ENCODE measurements around the gene KRT15.

The KRT15 gene

GRCh38 chr17:41523225-41523593, 4.5 kb upstream of the KRT15 start:
- no peak for DNase-seq

DNA sequence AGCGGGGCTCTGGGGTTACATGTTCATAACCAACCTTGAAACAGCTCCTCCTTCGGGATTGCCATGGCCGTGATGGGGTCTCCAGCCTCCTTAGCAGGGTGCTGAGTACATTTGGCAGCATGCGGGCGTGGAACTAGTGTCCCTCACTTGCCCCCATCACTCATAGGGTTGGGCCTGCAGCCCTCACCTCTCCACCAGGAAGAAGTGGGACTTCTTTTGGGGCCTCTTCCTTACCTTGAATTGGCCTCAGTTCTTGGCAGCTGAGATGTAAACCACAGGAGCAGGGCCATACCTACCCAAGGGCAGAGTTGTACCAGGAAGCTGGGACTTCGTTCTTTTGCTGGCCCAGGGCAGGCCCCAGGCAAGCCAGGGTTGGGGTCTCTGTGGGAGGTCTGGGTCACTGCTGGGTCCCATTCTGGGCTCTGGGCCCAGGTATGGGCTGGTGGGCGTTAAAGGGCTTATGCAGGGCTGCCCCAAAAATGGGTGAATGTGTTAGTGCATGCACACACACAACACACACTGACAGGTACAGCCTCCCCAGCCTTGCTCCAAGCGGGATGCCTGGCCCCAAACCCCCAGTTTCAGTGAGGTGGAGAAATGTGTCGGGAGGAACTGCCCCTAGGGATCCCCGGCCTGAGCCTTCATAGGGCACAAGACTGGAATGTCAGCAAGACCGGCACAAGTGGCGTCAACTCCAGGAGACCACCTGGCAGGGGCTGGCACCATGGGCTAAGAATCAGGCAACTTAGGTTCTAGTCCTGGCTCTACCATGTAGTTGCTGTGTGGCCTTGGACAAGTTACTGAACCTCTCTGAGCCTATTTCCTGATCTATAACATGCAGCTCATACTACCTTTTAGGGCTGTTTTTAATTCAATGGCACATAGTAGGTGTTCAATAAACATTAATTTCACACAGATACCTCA, 3.9 kb upstream of the KRT15 start:
- no peak for DNase-seq

DNA sequence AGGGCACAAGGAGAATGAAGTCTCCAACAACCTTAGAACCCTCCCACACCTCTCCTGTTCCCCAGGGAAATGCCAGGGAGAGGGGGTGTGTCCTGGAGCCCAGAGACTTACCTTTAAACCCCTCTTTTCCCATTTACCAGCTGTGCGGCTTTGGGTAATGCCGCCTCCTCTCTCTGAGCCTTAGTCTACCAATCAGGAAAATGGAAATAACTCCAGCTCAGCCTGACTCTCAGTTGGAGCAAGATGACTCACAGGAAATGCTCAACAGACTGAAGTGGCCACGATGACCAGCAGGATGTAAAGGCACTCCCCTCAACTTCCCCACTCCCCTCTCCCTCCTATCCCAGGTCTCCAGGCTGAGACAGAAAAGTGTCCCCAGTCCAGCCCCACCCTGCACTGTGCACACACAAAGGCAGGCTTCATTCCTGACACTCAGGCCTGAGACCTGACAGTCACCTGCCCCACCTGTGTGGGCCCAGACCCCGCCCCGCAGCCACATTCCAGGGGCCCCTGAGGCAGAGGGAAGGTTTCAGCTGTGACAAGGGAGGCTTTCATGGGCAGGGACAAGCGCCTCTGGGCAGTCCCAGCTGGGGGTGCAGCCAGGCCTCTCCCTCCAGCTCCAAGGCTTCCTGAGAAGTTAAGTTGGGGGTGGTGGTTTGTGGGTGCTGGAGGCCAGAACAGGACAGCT, 3.0 kb upstream of the KRT15 start:
- no peak for DNase-seq

GRCh38 chr17:41520821-41521521, 2.3 kb upstream of the KRT15 start:
- DNase-seq = no peak

DNA sequence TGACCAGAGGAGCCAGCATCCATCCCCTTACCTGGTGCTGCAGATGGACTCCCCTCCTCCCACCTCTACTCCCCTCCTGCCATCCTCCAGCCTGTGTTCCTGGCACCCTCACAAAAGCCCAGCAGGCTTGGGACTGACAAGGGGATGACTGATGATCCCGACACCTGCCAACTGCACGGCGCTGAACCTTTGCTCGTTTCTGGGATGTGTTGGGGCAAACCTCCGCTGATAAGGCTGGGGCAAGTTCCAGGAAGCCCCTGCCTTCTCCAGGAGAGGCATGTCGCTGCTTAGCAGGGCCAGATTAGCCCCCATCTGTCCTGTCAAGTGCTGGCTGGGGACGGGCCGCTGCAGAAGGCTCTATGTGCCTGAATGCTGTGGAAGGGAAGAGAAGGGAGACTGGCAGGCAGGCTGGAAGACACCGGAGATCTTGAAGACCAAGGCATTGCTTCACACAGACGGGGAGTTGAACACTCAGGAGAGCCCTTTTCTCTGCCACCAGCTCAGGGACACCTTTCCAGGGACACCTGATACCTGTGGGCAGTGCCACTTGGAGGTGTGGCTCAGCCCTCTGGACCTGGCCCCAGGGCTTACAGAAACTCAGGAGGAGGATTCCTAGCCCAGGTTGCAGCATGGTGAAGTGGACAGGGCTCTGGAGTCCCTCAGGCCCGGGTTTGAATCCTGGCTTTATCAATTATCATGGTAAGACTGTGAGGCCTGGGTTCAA, 973 bp upstream of the KRT15 start:
- no peak for DNase-seq

DNA sequence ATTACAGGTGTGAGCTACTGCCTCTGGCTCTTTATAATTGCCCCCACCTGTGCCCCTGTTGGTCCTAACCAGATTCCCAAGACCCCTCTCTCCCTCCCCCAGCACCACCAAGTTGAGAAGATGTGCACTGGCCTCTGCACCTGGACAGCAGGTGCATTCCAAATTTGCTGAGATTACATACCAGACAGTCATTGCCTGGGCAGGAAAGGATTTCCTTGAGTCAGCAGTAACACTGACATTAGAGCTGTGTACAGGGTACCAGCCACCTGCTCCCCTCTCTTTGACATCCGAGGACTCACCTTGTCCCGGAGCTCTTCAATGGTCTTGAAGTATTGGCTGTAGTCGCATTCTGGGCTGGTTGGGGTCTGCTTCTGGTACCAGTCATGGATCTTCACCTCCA, 659 bp downstream of the KRT15 start:
- no peak for DNase-seq

DNA sequence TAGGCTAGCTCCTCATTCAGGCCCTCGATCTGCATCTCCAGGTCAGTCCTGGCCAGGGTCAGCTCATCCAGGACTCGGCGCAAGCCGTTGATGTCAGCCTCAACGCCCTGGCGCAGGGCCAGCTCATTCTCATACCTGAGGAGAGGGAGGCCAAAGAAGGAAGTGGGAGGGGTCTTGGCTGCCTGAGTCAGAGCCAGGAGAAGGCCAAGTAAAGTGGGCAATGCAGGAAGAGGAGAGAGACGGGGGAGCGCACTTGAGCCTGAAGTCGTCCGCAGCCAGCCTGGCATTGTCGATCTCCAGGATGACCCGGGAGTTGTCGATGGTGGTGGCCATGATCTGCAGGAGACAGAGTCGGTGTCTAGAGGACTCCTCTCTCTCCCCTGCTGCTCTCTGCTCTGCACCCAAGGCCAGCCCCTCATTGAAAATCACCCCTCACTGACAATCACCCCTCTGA, 1.8 kb downstream of the KRT15 start:
- DNase-seq = no peak

DNA sequence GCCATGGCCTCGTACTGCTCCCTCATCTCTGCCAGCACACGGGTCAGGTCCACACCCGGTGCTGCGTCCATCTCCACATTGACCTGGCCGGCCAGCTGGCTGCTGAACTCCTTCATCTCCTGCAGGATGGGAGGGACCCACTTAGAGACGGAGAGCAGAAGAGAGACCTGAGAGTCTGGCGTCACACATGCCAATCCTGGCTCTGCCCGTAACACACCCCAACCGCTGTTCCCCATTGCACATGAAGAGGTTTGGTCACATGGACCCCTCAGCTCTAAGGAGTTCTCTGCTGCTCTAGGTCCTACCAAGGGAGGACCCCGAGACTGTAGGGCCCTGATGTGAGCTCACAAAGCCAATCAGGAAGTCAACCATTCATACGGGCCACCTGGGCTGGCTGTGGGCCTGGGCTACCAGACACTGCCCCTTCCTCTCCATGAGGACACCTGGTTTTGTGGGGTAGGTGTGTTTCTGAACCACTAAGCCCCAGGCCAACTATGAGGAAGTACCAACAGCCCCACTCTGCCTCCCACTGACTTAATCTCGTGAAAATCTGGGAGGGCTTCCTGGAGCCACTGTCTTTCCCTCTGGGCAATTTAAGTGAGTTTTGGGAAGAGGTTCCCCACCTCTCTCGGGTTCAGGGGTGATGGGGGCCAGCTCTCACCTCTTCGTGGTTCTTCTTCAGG, 2.4 kb downstream of the KRT15 start:
- no peak for DNase-seq

GRCh38 chr17:41513168-41513547, 5.5 kb downstream of the KRT15 start:
- no peak for DNase-seq

GRCh38 chr17:41512546-41513167, 6.0 kb downstream of the KRT15 start:
- no peak for DNase-seq

DNA sequence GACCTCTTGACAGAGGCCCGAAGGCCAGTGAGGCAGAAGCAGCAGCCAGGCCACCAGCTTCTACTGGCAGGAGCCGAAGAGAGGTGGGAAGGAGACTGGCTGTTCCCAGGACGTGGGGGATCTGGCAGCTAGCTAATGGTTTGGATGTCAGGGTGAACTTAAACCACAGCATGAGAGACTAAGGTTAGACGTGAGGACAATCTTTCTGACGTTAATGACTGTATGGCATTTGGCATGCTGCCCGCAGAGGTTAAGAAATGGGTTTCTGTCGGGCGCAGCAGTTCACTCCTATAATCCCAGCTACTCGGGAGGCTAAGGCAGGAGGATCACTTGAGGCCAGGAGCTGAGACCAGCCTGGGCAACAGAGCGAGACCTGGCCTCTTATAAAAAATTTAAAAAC, 7.0 kb downstream of the KRT15 start:
- no peak for DNase-seq

DNA sequence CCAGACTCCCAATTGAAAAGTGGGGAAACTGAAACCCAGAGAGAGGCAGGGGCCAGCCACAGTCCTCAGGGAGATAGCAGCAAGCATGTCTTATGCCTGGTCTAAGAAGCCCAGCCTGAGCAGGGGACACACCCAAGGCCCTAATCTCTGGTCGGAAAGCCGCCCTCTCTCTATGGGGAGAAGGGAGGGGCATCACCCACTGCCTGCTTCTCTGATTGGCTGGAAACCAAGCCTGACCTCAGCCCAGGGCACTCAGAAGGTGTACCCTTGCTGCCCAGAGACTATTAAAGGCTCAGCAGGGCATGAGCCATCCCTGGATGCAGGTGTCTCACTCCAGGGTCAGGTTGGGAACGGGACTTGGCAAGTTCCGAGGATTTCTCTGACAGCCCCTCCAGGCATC, 7.6 kb downstream of the KRT15 start:
- DNase-seq = no peak

- no peak for DNase-seq
Observed at GRCh38 chr17:41510251-41511065, 8.2 kb downstream of the KRT15 start.

- DNase-seq = no peak
Observed at GRCh38 chr17:41507315-41507880, 11.3 kb downstream of the KRT15 start.

DNA sequence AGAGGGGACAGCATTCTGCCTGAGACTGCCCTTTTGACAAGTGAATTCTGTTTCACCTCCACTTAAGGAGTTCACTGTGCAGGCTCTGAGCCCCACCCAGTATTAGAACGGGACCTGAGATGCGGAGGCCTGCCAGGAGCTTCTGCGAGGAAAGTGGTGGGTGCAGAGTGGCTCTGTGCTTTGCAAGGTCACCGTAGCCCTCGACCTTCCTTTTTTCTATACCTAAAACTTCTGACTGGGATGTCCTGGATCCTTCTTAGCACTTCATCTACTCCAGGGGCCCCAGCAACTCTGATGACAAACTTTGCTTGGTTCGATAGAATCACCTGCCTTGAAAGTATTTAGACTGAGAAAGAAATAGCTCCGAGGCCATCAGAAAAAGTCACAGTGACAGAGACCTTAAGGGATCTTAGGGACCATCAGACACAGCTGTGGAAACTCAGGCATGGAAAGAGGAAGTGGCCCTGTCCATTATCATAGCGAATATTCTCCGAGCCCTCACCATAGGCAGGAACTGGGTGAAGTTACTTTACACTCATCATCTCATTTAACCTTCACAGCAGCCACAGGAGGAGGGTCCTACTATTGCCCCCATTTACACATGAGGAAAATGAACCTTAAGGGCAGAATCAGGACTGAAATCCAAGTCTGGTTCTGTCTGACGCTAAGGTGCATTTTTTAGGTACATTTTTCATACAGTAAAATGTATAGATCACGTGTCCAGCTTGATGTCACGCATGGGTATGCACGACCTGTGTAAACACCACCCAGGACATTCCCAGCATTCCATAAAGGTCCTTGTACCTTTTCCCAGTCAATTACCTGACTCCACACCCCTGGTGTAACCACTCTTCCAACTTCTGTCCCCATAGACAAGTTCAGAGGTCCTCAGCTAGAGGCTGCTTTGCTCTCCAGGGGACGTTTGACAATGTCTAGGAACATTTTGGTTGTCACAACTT, 12.6 kb downstream of the KRT15 start:
- no peak for DNase-seq

- DNase-seq = no peak
Observed at GRCh38 chr17:41505007-41505808, 13.5 kb downstream of the KRT15 start, which contains the start of gene KRT13. KRT13 (minus strand) TSS chr17:41505612; CDS start chr17:41505550, 62 bp downstream.

GRCh38 chr17:41504246-41504977, 14.3 kb downstream of the KRT15 start:
- no peak for DNase-seq

GRCh38 chr17:41503202-41503601, 15.5 kb downstream of the KRT15 start:
- DNase-seq = no peak

All from NCI-H1436 treated with DMSO at 0.1 percent for 48 hours (cell line).